Measurements from ENCODE around the gene PLSCR3.
A peak's percentile ranks its signal among the peaks of the same experiment; 100 is the strongest.
"Not testable (repeated sequence)": the region's sequence is repeated elsewhere in the genome, so short reads cannot be mapped to it uniquely, and the experiment has no call there.

Gene PLSCR3

DNA sequence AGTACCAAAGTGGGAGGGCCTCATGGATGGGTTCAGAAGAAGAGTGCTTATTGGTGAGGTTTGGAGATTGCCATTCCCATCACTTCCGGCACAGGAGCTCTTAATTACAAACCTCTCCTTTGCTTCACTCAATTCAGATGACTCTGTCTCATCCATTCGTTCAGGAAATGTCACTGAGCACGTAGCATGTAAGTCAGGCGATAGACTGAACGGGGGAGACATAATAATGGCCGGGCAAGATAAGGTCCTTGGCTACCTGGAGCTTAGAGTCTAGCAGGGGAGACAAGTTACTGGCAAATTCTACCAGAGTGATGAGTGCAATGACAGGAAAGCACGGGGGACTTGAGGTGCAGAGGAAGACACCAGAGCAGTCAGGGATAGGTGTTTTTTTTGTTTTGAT lies 28.4 kb downstream of the PLSCR3 start:
- H3K27ac ChIP-seq (ENCODE audit: low read depth, low read length); H3K4me1 ChIP-seq (ENCODE audit: control insufficient read depth in 1 of 2, insufficient read depth in 2 of 2, low read length in 2 of 2); H3K4me3 ChIP-seq (ENCODE audit: low read depth in 1 of 2, low read length in 2 of 2); H3K36me3 ChIP-seq (ENCODE audit: control insufficient read depth in 1 of 2, insufficient read depth in 2 of 2, low read length in 2 of 2); H3K9me3 ChIP-seq (ENCODE audit: control insufficient read depth in 1 of 2, low read length in 2 of 2); H3K27me3 ChIP-seq (ENCODE audit: control insufficient read depth in 1 of 2, insufficient read depth in 2 of 2, low read length in 2 of 2); H3K9ac ChIP-seq (ENCODE audit: low read depth in 1 of 2, low read length in 2 of 2): not testable (repeated sequence)

DNA sequence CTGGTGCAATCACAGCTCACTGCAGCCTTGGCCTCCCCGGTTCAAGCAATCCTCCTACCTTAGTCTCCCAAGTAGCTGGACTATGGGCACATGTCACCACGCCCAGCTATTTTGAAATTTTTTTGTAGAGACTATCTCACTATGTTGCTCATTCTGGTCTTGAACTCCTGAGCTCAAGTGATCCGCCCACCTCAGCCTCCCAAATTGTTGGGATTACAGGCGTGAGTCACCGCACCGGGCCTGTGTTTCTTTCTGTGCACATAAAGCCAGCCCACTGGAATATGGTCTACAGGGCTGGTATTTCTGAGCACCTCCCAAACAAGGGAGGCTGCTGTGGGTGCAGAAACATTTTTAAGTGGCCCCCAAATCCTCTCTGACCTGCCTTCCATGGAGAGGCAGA lies 31.0 kb downstream of the PLSCR3 start:
- Histone ChIP-seq H3K9ac (ENCODE audit: low read depth in 1 of 2, low read length in 2 of 2) (no peak overlapping the region), H3K36me3 (ENCODE audit: control insufficient read depth in 1 of 2, insufficient read depth in 2 of 2, low read length in 2 of 2) (no peaks in the 10 kb centered on the region), H3K4me3 (ENCODE audit: low read depth in 1 of 2, low read length in 2 of 2) (no peak overlapping the region), H3K4me1 (ENCODE audit: control insufficient read depth in 1 of 2, insufficient read depth in 2 of 2, low read length in 2 of 2) (no peaks in the 10 kb centered on the region), H3K9me3 (ENCODE audit: control insufficient read depth in 1 of 2, low read length in 2 of 2) (no peaks in the 10 kb centered on the region), H3K27me3 (ENCODE audit: control insufficient read depth in 1 of 2, insufficient read depth in 2 of 2, low read length in 2 of 2) (no peaks in the 10 kb centered on the region), H3K27ac (ENCODE audit: low read depth, low read length) (no peak overlapping the region)

DNA sequence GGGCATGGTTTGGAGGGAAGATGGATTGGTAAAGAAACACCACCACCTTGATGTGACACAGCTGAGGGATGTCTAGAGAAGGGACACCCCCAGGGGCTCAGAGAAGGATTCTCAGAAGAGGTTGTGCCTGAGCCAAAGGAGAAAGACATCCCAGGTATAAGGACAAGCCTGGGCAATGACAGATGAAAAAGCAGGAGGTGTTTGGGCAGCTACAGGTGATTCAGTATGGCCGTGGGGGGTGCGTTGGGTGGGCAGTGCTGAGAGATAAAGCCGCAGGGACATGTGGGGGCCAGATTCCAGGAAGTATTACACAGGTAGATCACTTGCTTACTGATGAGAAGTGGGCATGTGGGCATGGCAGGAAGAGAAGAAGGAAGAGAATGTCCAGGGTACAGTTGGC lies 32.4 kb downstream of the PLSCR3 start:
- H3K36me3 ChIP-seq (ENCODE audit: control insufficient read depth in 1 of 2, insufficient read depth in 2 of 2, low read length in 2 of 2), result no peaks in the 10 kb centered on the region
- H3K27me3 ChIP-seq (ENCODE audit: control insufficient read depth in 1 of 2, insufficient read depth in 2 of 2, low read length in 2 of 2), result no peaks in the 10 kb centered on the region
- no peaks in the 10 kb centered on the region for H3K4me1 ChIP-seq (ENCODE audit: control insufficient read depth in 1 of 2, insufficient read depth in 2 of 2, low read length in 2 of 2)

DNA sequence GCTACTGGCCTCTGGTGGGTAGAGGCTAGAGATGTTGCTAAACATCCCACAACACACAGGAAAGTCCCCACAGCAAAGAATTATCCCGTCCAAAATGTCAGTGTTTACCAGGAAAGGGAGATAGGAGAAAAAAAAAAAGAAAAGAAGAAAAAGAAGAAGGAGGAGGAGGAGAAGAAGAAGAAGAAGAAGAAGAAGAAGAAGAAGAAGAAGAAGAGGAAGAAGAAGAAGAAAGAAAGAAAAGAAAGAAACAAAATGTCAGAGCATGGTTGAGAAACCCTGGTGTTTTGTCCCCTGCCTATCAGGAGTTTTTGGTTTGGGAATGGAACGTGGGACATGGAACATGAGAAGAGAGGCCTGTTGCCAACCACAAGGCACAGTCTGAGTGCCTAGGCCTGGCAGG lies 36.9 kb downstream of the PLSCR3 start:
- no peak overlapping the region for H3K9ac ChIP-seq (ENCODE audit: low read depth in 1 of 2, low read length in 2 of 2)
- no peak overlapping the region for H3K4me3 ChIP-seq (ENCODE audit: low read depth in 1 of 2, low read length in 2 of 2)
- no peaks in the 10 kb centered on the region for H3K36me3 ChIP-seq (ENCODE audit: control insufficient read depth in 1 of 2, insufficient read depth in 2 of 2, low read length in 2 of 2)
- H3K9me3 ChIP-seq (ENCODE audit: control insufficient read depth in 1 of 2, low read length in 2 of 2), result no peaks in the 10 kb centered on the region
- no peak overlapping the region for H3K27ac ChIP-seq (ENCODE audit: low read depth, low read length)
- H3K27me3 ChIP-seq (ENCODE audit: control insufficient read depth in 1 of 2, insufficient read depth in 2 of 2, low read length in 2 of 2), result no peaks in the 10 kb centered on the region
- H3K4me1 ChIP-seq (ENCODE audit: control insufficient read depth in 1 of 2, insufficient read depth in 2 of 2, low read length in 2 of 2), result peaks cover 10 to 18% of the 10 kb centered on the region in 2 donors

More for the DNA sequence above, 32.4 kb downstream of the PLSCR3 start:
- H3K9me3 ChIP-seq (ENCODE audit: control insufficient read depth in 1 of 2, low read length in 2 of 2), result no peaks in the 10 kb centered on the region
- H3K4me3 ChIP-seq (ENCODE audit: low read depth in 1 of 2, low read length in 2 of 2), result no peak overlapping the region
- no peak overlapping the region for H3K27ac ChIP-seq (ENCODE audit: low read depth, low read length)
- no peak overlapping the region for H3K9ac ChIP-seq (ENCODE audit: low read depth in 1 of 2, low read length in 2 of 2)

DNA sequence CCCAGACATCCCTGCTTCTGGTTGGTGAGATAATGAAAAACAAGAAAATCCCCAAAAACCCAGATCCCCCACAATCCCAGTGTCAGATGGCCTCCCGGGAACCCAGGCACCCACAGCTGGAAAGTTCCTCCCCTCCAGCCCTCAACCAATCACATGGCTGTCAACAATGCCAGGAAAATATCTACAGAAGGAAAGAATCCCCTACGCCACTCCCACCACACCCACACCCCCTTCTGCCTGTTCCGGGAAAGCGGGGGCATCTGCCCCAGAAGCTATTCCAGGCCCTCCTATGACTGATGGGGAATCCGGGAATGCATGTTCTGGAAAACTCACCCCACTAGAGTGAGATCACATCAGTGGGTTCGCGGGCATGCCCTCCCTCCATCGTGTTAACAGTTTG lies 37.6 kb downstream of the PLSCR3 start:
- Histone ChIP-seq H3K36me3 (ENCODE audit: control insufficient read depth in 1 of 2, insufficient read depth in 2 of 2, low read length in 2 of 2) (no peaks in the 10 kb centered on the region), H3K9me3 (ENCODE audit: control insufficient read depth in 1 of 2, low read length in 2 of 2) (no peaks in the 10 kb centered on the region), H3K27me3 (ENCODE audit: control insufficient read depth in 1 of 2, insufficient read depth in 2 of 2, low read length in 2 of 2) (no peaks in the 10 kb centered on the region), H3K27ac (ENCODE audit: low read depth, low read length) (no peak overlapping the region), H3K4me3 (ENCODE audit: low read depth in 1 of 2, low read length in 2 of 2) (no peak overlapping the region), H3K9ac (ENCODE audit: low read depth in 1 of 2, low read length in 2 of 2) (no peak overlapping the region), H3K4me1 (ENCODE audit: control insufficient read depth in 1 of 2, insufficient read depth in 2 of 2, low read length in 2 of 2) (peaks cover 11 to 21% of the 10 kb centered on the region in 2 donors)

DNA sequence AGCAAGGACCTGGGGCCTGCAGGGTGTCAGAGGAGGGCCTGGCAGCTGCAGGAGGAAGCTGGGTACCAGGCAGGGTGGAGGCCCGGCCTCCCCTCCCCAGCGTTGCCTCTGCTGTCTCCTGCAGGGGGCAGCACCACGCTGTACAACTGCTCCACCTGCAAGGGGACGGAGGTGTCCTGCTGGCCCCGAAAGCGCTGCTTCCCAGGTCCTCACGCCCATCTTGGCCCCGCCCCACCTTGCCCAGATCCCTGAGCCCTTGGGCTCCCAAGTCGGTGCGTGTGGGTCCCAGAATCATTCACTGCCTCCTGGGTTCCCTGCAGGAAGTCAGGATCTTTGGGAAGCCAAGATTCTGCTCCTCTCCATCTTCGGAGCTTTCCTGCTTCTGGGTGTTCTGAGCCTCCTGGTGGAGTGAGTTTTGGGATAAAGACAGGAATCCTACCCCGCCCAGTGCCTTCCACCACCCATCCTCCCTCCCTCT lies 38.2 kb downstream of the PLSCR3 start:
- Histone ChIP-seq H3K27ac (ENCODE audit: low read depth, low read length) (no peak overlapping the region), H3K27me3 (ENCODE audit: control insufficient read depth in 1 of 2, insufficient read depth in 2 of 2, low read length in 2 of 2) (no peaks in the 10 kb centered on the region), H3K36me3 (ENCODE audit: control insufficient read depth in 1 of 2, insufficient read depth in 2 of 2, low read length in 2 of 2) (no peaks in the 10 kb centered on the region), H3K9ac (ENCODE audit: low read depth in 1 of 2, low read length in 2 of 2) (no peak overlapping the region), H3K4me1 (ENCODE audit: control insufficient read depth in 1 of 2, insufficient read depth in 2 of 2, low read length in 2 of 2) (peaks cover 11 to 22% of the 10 kb centered on the region in 2 donors), H3K9me3 (ENCODE audit: control insufficient read depth in 1 of 2, low read length in 2 of 2) (no peaks in the 10 kb centered on the region), H3K4me3 (ENCODE audit: low read depth in 1 of 2, low read length in 2 of 2) (no peak overlapping the region)

DNA sequence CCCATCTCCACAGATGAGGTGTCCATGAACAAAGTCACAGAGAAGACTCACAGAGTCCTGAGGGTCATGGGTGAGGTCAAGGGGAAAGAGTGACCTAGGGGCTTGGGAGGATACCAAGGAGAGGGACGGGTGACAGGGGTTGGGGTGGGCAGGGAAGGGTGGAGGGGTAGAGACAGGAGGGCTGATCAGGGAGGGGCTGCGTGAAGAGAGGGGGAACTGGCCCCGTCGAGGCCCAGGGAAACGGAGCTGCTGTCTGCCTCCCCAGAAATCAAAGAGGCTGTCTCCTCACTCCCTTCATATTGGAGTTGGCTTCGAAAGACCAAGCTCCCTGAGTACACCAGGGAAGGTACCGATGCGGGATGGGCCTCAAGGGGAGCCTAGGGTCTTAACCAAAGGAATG lies 38.8 kb downstream of the PLSCR3 start:
- no peak overlapping the region for H3K27ac ChIP-seq (ENCODE audit: low read depth, low read length)
- no peak overlapping the region for H3K9ac ChIP-seq (ENCODE audit: low read depth in 1 of 2, low read length in 2 of 2)
- H3K36me3 ChIP-seq (ENCODE audit: control insufficient read depth in 1 of 2, insufficient read depth in 2 of 2, low read length in 2 of 2), result no peaks in the 10 kb centered on the region
- H3K4me3 ChIP-seq (ENCODE audit: low read depth in 1 of 2, low read length in 2 of 2), result no peak overlapping the region
- no peaks in the 10 kb centered on the region for H3K9me3 ChIP-seq (ENCODE audit: control insufficient read depth in 1 of 2, low read length in 2 of 2)
- peaks cover 11 to 28% of the 10 kb centered on the region in 2 donors for H3K4me1 ChIP-seq (ENCODE audit: control insufficient read depth in 1 of 2, insufficient read depth in 2 of 2, low read length in 2 of 2)
- H3K27me3 ChIP-seq (ENCODE audit: control insufficient read depth in 1 of 2, insufficient read depth in 2 of 2, low read length in 2 of 2), result no peaks in the 10 kb centered on the region

DNA sequence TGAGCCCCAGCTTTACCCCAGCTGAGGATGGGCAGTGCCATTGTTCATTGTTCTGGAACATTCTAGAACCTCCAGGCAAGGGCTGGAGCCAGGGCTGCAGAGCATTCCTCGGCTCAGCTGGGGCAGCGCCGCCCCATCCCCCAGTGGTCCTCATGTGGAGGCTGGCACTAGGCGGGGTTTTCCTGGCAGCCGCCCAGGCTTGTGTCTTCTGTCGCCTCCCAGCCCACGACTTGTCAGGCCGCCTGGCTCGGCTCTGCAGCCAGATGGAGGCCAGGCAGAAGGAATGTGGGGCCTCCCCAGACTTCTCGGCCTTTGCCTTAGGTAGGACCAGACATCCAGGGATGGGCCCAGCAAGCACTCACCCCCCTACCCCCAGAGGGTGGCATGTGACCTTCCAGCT lies 39.3 kb downstream of the PLSCR3 start, which contains the start of gene TMEM95:
TSS of gene TMEM95 (plus strand) at position 104 of the 400 bp plus-strand sequence. CDS start at position 153, 49 bp downstream.
- peaks cover 11 to 32% of the 10 kb centered on the region in 2 donors for H3K4me1 ChIP-seq (ENCODE audit: control insufficient read depth in 1 of 2, insufficient read depth in 2 of 2, low read length in 2 of 2)
- no peak within 1 kb of the TSS for H3K4me3 ChIP-seq (ENCODE audit: low read depth in 1 of 2, low read length in 2 of 2)
- H3K9me3 ChIP-seq (ENCODE audit: control insufficient read depth in 1 of 2, low read length in 2 of 2), result no peaks in the 10 kb centered on the region
- no peak within 1 kb of the TSS for H3K27ac ChIP-seq (ENCODE audit: low read depth, low read length)
- no peak within 1 kb of the TSS for H3K9ac ChIP-seq (ENCODE audit: low read depth in 1 of 2, low read length in 2 of 2)
- H3K27me3 ChIP-seq (ENCODE audit: control insufficient read depth in 1 of 2, insufficient read depth in 2 of 2, low read length in 2 of 2), result no peaks in the 10 kb centered on the region
- H3K36me3 ChIP-seq (ENCODE audit: control insufficient read depth in 1 of 2, insufficient read depth in 2 of 2, low read length in 2 of 2), result no peaks in the 10 kb centered on the region

DNA sequence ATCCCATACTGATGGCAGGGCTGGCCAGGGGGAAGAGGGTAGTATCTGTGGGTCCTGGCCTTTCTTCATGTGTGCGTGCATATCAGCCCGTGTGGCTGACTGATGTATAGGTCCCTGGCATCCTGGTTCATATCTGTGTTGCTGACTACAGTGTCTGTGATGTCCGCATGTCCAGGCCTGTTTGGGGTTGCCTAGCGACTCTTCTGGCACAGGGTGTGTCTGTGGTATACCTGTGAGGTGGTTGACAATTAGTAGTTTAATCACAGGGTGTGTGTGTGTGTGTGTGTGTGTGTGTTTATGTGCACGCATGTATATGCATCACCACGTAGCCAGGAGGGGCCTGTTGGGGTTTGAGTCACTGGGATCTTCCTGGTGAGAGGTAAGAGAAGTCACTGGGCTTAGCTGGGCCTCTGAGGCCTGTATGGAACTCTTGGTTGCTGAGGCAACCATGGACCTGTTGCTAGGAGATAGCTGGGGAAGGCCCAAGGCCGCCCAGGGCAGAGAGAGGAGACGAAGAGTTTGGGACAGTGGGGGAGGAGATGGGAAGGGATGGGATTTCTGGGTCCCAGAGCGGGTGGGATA lies 40.0 kb downstream of the PLSCR3 start:
- no peak overlapping the region for H3K9ac ChIP-seq (ENCODE audit: low read depth in 1 of 2, low read length in 2 of 2)
- no peaks in the 10 kb centered on the region for H3K9me3 ChIP-seq (ENCODE audit: control insufficient read depth in 1 of 2, low read length in 2 of 2)
- no peak overlapping the region for H3K27ac ChIP-seq (ENCODE audit: low read depth, low read length)
- H3K27me3 ChIP-seq (ENCODE audit: control insufficient read depth in 1 of 2, insufficient read depth in 2 of 2, low read length in 2 of 2), result peaks cover 0 to 4% of the 10 kb centered on the region in 2 donors
- H3K4me1 ChIP-seq (ENCODE audit: control insufficient read depth in 1 of 2, insufficient read depth in 2 of 2, low read length in 2 of 2), result peaks cover 11 to 38% of the 10 kb centered on the region in 2 donors
- H3K4me3 ChIP-seq (ENCODE audit: low read depth in 1 of 2, low read length in 2 of 2), result no peak overlapping the region
- no peaks in the 10 kb centered on the region for H3K36me3 ChIP-seq (ENCODE audit: control insufficient read depth in 1 of 2, insufficient read depth in 2 of 2, low read length in 2 of 2)

DNA sequence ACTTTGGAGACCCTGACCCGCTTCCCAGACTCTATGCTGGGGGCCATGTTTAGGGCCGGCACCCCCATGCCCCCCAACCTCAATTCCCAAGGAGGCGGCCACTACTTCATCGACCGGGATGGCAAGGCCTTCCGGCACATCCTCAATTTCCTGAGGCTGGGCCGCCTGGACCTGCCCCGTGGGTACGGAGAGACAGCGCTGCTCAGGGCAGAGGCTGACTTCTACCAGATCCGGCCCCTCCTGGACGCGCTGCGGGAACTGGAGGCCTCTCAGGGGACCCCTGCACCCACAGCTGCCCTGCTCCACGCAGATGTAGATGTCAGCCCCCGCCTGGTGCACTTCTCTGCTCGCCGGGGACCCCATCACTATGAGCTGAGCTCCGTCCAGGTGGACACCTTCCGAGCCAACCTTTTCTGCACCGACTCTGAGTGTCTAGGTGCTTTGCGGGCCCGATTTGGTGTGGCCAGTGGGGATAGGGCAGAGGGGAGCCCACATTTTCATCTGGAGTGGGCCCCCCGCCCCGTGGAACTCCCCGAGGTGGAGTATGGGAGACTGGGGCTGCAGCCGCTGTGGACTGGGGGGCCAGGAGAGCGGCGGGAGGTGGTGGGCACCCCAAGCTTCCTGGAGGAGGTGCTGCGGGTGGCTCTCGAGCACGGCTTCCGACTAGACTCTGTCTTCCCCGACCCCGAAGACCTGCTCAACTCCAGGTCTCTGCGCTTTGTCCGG lies 41.3 kb downstream of the PLSCR3 start:
- Histone ChIP-seq H3K9ac (ENCODE audit: low read depth in 1 of 2, low read length in 2 of 2) (peak overlapping the region in 1 of 2 donors; percentile 79), H3K4me3 (ENCODE audit: low read depth in 1 of 2, low read length in 2 of 2) (peak overlapping the region; percentile 80 to 89), H3K36me3 (ENCODE audit: control insufficient read depth in 1 of 2, insufficient read depth in 2 of 2, low read length in 2 of 2) (no peaks in the 10 kb centered on the region), H3K9me3 (ENCODE audit: control insufficient read depth in 1 of 2, low read length in 2 of 2) (no peaks in the 10 kb centered on the region), H3K27me3 (ENCODE audit: control insufficient read depth in 1 of 2, insufficient read depth in 2 of 2, low read length in 2 of 2) (peaks cover 0 to 4% of the 10 kb centered on the region in 2 donors), H3K4me1 (ENCODE audit: control insufficient read depth in 1 of 2, insufficient read depth in 2 of 2, low read length in 2 of 2) (peaks cover 11 to 38% of the 10 kb centered on the region in 2 donors), H3K27ac (ENCODE audit: low read depth, low read length) (no peak overlapping the region)
